ENCODE results near the gene CRB3.

The CRB3 gene

DNA sequence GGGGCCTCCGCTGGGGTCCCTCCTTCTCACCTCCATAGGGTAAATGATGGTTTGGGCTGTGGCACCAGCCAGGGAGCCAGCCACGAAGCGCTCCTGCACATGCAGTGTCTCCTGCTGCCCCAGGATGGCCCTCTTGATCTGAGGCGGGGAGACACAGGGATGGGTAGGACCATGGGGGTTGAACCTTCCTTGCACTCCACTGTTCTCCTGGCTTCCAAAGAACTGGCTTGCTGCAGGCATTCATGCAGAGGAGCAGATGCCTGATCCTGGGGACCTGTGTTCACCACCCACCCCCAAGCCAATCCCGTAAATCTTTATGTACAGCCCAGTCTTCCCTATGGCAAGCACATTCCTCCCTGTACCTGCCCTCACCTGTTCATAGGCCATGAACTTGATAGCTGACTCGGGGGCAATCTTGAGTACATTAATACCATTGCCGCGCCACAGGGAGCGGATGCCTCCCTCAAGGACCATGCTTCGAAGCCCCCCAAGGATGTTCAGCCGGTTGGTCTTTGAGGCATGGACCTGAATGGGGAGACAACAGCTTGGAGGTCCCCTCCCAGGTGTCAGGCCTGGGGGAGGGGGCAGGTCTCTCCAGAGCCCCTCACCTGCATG, 10.0 kb upstream of the CRB3 start:
- H3K27ac ChIP-seq: no peak overlapping the region
- TF ChIP-seq, protein P1, sequence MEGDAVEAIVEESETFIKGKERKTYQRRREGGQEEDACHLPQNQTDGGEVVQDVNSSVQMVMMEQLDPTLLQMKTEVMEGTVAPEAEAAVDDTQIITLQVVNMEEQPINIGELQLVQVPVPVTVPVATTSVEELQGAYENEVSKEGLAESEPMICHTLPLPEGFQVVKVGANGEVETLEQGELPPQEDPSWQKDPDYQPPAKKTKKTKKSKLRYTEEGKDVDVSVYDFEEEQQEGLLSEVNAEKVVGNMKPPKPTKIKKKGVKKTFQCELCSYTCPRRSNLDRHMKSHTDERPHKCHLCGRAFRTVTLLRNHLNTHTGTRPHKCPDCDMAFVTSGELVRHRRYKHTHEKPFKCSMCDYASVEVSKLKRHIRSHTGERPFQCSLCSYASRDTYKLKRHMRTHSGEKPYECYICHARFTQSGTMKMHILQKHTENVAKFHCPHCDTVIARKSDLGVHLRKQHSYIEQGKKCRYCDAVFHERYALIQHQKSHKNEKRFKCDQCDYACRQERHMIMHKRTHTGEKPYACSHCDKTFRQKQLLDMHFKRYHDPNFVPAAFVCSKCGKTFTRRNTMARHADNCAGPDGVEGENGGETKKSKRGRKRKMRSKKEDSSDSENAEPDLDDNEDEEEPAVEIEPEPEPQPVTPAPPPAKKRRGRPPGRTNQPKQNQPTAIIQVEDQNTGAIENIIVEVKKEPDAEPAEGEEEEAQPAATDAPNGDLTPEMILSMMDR (conservative IDR thresholded peaks at IDR 0.05): no peak
- no peak for TF ChIP-seq ZFX (IDR thresholded peaks at IDR 0.05)

DNA sequence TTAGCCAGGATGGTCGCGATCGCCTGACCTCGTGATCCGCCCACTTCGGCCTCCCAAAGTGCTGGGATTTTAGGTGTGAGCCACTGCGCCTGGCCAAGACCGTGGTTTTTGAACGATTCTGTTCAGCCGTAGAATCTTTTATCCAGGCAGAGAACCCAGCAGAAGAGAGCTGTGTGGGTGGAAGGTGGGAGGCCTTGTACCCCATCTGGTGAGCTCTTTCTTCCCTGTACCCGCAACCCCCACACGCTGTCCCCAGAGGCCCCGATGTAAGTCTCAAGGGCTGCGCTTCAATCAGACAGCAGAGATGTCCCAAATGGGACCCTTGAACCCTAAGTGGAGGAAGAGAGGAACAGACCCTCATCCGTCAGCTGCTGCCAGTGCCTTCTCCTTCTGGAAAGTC, 8.1 kb upstream of the CRB3 start:
- H3K27ac ChIP-seq: no peak overlapping the region
- TF ChIP-seq, protein P1 (conservative IDR thresholded peaks at IDR 0.05): no peak
- TF ChIP-seq ZFX (IDR thresholded peaks at IDR 0.05): no peak

DNA sequence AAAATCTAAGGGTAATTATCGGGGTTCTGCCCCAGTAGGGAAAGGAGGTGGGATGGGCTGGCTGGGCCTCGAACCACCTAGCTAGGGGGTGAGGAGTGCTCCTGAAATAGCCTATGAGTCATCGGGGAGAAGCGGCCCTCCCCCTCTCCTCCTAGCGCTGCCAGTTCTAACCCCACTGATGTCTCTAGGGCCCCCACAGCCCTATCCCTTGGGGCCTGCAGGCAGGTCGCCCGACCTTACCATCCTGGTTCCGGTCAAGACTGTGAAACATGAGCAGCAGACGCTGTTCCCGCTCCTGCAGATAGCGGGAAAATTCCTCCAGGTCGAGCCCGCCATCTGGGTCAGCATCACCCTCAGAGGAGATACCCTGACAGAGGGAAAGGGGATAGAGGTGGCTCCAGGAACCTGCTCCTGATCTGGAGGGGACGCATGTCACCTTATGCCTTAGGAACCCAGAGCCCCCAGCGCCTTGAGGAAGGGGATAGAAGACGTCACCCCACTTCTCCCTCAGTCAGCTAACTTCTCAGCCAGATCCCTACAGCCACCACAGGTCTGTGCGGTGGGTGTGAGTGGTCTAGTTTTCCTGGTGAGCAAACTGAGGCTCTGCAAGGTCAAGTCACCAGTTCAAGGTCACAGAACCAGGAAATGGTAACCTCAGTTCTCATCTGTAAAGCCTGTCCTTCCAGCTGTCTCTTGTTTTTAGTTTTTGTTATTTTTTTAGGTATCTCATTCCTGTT, 5.9 kb upstream of the CRB3 start:
- TF ChIP-seq, protein P1 (conservative IDR thresholded peaks at IDR 0.05): no peak
- TF ChIP-seq ZFX (IDR thresholded peaks at IDR 0.05): no peak
- peak overlapping the region; percentile 73 for H3K27ac ChIP-seq

DNA sequence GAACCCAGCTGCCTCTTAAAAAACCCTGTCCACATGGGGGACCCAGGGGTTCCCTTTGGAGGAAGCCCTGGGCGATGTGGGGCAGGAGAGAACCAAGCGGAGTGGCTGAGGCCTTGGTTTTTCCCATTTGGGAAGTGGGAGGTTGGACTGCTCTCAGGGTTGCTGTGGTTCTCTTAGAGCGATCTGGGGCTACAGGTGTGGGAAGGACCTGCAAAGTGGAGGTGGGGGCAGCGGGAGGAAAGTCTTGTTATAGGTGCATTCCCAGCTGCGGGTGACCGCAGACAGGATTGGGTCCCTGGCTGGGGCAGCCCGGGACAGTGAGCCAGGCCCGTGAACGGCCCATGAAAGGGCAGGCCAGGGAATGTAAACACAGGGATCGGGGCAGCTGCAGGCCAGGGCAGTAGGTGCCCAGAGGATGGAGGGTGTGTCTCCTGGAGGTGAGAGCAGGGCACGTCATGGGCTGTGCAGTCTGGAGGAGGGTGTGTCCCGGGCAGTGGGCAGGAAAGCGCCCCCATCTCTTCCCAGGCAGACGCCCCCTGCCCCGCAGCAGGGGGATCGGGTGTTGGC, 5.3 kb upstream of the CRB3 start:
- TF ChIP-seq, protein P1 (conservative IDR thresholded peaks at IDR 0.05): no peak
- no peak for TF ChIP-seq ZFX (IDR thresholded peaks at IDR 0.05)
- H3K27ac ChIP-seq: peak overlapping the region; percentile 73

DNA sequence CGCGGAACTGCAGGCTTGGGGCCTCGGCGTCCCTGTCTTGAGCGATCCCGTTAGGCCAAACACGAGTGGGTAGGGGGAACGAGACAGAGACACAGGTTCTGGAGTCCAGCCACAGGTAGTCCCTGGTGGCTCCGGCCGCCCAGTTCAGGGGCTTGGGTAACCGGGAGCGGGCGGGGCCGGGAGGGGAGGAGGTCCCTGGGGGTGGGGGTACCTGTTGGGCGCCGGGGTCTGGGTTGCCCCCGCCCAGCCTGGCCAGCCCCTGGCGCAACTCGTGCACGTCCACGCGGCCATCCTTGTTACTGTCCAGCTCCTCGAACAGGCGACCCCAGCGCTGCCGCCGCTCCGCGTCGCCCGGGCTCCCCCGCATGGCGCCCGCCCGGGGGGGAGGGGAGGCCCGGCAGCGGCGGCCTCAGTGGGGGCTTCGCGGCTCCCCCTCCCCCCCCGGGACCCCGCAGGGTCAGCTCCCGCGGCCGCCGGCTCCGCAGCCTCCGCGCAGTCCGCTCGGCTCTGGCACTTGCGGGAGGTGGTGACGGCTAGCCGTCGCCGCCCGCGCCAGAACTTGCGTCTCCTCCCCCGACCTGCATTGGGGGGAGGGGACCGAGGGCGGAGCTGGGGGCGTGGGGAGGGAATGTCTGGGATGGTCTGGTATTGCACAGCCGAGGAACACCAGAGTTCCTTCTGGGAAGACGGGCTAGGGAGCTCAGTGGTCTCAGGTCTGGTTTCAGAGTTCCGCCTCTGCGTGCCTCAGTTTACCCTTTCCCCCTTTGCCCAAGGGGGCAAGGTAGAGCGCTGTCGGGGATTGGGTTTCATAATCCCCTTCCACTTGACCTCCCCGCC, 4.6 kb upstream of the CRB3 start, which contains the start of gene SLC25A23:
SLC25A23 (minus strand) TSS at position 531 of the 837 bp plus-strand sequence; CDS start at position 367, 164 bp downstream.
- TF ChIP-seq, protein P1 (conservative IDR thresholded peaks at IDR 0.05): no peak
- no peak for TF ChIP-seq ZFX (IDR thresholded peaks at IDR 0.05)
- H3K27ac ChIP-seq: peak within 1 kb of the TSS; percentile 73

DNA sequence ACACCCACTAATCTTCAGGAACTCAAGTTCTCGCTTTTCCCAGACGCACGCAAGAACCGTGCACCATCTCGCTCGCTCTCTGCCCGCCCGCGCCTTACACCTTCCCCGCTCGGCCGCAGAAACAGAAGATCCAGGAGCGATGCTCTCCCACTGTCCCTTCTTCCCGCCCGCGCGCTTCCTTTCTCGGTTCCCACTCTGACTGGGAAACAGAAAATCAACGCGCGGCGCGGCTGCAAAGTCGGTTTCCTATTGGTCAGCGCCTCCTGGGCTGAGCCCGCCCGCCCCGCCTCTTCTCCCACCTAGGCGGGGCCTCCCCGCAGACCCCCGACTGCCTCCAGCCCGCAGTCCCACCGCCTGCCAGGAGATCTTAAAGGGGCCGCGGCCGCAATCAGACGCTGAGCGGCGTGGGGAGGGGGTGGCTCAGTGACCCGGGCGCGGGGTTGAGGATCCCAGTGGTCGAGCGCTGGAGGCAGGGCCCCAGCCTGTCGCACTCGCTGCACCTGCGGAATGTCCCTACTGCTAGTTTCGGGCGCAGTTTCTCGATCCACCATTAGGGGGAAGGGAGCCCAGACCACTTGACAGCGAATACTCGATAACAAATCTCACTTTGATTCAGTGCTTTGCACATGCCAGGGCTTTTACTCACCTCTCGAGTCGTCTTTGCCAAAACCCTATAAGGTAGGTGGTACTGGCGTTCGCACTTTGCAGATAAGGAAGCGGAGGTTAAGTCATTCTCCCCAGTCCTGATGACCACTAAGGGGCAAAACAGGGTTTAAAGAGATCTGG, 3.8 kb upstream of the CRB3 start:
- H3K27ac ChIP-seq: peak overlapping the region; percentile 73
- TF ChIP-seq, protein P1 (conservative IDR thresholded peaks at IDR 0.05): peak; percentile 74
- TF ChIP-seq ZFX (IDR thresholded peaks at IDR 0.05): no peak
